Measurements from ENCODE around the gene EFR3B. TPM values are rescaled to one million over a fixed set of nuclear protein-coding genes. Genes with fewer than 3 reads are reported as not detected.

The EFR3B gene
- total RNA-seq, 1 donor from 2014 or later, result 1.5 TPM

DNA sequence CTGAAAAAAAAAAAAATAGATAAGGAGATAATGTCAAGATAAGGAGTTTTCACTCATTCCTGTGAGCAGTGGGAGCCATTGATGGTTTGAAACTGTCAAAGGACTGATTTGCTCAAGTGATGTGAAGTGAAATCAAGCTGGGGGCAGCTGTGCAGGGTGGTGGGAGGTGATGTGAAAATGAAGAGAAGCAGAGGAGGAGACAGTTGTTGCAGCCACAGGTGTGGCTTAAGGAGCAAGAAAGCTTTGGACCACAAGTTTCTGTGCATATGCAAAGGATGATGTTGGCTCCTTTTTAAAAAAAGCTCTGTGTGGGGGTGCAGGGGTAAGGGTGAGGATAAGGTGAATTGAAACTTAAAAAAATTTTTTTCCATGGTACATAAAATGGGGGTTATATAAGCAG lies 8.3 kb downstream of the EFR3B start:
- H3K9me3 ChIP-seq, result no peaks in the 10 kb centered on the region
- H3K27me3 ChIP-seq, result no peaks in the 10 kb centered on the region
- H3K27ac ChIP-seq, result no peak overlapping the region
- no peak for DNase-seq (ENCODE audit: extremely low spot score in 2 of 2)
- intact Hi-C loops (cut with DNase I), result no loop called here
- no peaks in the 10 kb centered on the region for H3K36me3 ChIP-seq
- TF ChIP-seq POLR2AphosphoS5 (IDR thresholded peaks at IDR 0.05; ENCODE audit: insufficient read depth in 1 of 2, low read depth in 1 of 2), result no peak
- TF ChIP-seq POLR2A (IDR thresholded peaks at IDR 0.05), result no peak
- TF ChIP-seq, protein P1, sequence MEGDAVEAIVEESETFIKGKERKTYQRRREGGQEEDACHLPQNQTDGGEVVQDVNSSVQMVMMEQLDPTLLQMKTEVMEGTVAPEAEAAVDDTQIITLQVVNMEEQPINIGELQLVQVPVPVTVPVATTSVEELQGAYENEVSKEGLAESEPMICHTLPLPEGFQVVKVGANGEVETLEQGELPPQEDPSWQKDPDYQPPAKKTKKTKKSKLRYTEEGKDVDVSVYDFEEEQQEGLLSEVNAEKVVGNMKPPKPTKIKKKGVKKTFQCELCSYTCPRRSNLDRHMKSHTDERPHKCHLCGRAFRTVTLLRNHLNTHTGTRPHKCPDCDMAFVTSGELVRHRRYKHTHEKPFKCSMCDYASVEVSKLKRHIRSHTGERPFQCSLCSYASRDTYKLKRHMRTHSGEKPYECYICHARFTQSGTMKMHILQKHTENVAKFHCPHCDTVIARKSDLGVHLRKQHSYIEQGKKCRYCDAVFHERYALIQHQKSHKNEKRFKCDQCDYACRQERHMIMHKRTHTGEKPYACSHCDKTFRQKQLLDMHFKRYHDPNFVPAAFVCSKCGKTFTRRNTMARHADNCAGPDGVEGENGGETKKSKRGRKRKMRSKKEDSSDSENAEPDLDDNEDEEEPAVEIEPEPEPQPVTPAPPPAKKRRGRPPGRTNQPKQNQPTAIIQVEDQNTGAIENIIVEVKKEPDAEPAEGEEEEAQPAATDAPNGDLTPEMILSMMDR (IDR thresholded peaks at IDR 0.05), result no peak
- no peak overlapping the region for H3K4me3 ChIP-seq
- no peaks in the 10 kb centered on the region for H3K4me1 ChIP-seq

DNA sequence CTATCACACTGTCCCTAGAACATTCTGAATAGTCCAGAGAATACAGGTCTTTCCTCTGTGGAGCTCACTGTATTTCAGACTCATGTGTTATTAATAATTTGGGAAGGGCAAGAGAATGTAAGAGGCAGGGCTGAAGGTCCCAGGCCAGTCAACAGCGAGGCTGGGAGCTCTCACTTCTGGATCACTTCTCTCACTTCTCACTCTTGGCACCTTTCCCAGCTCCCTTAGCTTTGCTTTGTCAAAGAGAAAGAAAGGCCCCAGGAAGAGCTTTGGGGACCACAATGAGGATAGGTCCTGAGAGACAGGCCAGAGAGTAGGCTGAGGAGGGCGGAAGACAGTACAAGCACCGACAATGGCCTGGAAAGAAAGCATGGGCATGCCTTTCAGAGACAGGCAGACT lies 11.2 kb downstream of the EFR3B start:
- intact Hi-C loops (cut with DNase I), result no loop called here
- no peak for DNase-seq (ENCODE audit: extremely low spot score in 2 of 2)
- no peaks in the 10 kb centered on the region for H3K4me1 ChIP-seq
- TF ChIP-seq POLR2AphosphoS5 (IDR thresholded peaks at IDR 0.05; ENCODE audit: insufficient read depth in 1 of 2, low read depth in 1 of 2) (no peak), POLR2A (IDR thresholded peaks at IDR 0.05) (no peak)
- TF ChIP-seq, protein P1 (IDR thresholded peaks at IDR 0.05), result no peak
- H3K27me3 ChIP-seq, result no peaks in the 10 kb centered on the region
- no peak overlapping the region for H3K27ac ChIP-seq
- H3K9me3 ChIP-seq, result no peaks in the 10 kb centered on the region
- no peaks in the 10 kb centered on the region for H3K36me3 ChIP-seq
- H3K4me3 ChIP-seq, result no peak overlapping the region

DNA sequence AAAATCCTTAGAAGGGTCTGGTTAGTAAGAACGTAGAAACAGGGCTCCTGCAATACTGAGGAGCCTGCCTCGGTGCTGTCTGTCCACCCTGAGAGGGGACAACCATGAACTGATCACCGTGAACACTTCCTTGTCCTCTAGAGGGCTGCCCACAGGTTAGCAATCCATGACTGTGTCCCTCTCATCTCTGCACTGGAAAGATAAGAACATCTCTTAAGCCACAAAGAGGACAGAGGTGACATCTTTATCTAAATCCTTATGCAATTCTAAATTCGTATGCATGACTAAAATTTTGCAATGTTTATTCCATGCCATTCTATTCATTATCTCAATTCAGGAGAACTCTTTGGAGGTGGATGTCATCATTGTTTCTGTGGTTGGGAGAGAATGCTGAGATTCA lies 12.8 kb downstream of the EFR3B start:
- H3K4me3 ChIP-seq, result no peak overlapping the region
- intact Hi-C loops (cut with DNase I), result no loop called here
- no peak for TF ChIP-seq POLR2AphosphoS5 (IDR thresholded peaks at IDR 0.05; ENCODE audit: insufficient read depth in 1 of 2, low read depth in 1 of 2)
- TF ChIP-seq, protein P1 (IDR thresholded peaks at IDR 0.05), result no peak
- no peak for TF ChIP-seq POLR2A (IDR thresholded peaks at IDR 0.05)
- no peaks in the 10 kb centered on the region for H3K4me1 ChIP-seq
- H3K36me3 ChIP-seq, result no peaks in the 10 kb centered on the region
- no peak for DNase-seq (ENCODE audit: extremely low spot score in 2 of 2)
- no peaks in the 10 kb centered on the region for H3K27me3 ChIP-seq
- no peak overlapping the region for H3K27ac ChIP-seq
- no peaks in the 10 kb centered on the region for H3K9me3 ChIP-seq

DNA sequence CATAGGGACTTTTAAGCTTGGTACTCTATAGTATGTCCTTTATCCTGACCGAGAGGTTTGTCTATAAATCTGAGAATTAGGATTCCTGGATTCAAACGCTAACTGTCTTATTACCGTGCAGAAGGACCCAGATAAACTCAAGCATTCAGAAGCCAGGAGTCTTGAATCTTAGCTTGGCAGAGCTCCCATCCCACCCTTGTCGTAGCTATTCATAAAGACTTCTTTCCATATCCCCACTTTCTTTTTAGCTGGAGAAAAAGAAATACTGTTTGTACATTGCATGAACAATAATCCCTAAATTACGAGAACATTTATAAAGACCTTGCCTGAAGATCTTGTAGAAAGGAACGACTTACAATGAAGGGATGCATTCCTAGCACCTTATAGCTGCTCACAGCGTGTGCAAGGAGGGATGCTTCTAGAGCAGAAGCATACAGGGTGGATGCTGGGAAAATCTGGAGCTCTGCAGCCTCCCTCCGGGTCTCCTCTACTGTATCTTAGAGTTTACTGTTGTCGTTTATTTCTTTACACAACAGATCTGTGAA lies 13.6 kb downstream of the EFR3B start:
- no peak overlapping the region for H3K27ac ChIP-seq
- TF ChIP-seq, protein P1 (IDR thresholded peaks at IDR 0.05), result no peak
- TF ChIP-seq POLR2A (IDR thresholded peaks at IDR 0.05) (no peak), POLR2AphosphoS5 (IDR thresholded peaks at IDR 0.05; ENCODE audit: insufficient read depth in 1 of 2, low read depth in 1 of 2) (no peak)
- no peaks in the 10 kb centered on the region for H3K36me3 ChIP-seq
- intact Hi-C loops (cut with DNase I), result no loop called here
- H3K27me3 ChIP-seq, result no peaks in the 10 kb centered on the region
- H3K4me1 ChIP-seq, result no peaks in the 10 kb centered on the region
- H3K9me3 ChIP-seq, result no peaks in the 10 kb centered on the region
- DNase-seq (ENCODE audit: extremely low spot score in 2 of 2), result no peak
- no peak overlapping the region for H3K4me3 ChIP-seq

DNA sequence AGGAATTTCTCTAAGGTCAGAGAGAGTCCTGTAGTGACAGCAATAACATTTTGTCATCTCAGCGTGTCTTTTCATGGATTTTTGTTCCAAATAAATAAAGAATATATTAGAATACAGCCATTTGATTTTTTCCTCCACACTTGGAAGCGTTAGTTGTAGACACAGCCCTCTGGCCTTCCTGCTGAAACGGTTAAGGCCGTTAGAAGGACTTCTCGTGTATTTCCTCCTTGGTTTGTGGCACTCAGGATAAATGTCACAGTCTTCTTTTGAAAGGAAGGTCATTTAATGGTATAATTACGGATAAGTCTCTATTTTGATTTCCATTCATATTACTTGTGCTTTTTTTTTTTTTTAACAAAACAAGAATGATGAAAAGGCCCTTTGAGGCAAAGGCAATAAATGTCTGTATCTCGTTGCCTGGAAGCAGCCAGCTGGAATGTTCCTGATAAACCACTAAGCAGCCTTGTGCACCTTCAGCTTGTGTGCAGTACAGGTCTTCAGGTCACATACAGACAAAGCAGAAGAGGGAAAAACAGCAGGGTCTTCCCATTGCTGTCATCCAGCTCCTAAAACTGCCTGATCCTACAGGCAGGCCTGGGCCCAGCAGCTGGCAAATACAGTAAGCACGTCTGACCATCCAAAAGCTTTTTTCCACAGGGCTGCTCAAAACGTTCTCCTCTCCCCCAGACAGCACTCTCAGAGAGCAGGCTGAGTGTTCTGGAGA lies 14.4 kb downstream of the EFR3B start:
- Histone ChIP-seq H3K4me1 (no peaks in the 10 kb centered on the region), H3K4me3 (no peak overlapping the region), H3K27me3 (no peaks in the 10 kb centered on the region), H3K27ac (no peak overlapping the region), H3K9me3 (no peaks in the 10 kb centered on the region), H3K36me3 (no peaks in the 10 kb centered on the region)
- DNase-seq (ENCODE audit: extremely low spot score in 2 of 2), result no peak
- no peak for TF ChIP-seq POLR2AphosphoS5 (IDR thresholded peaks at IDR 0.05; ENCODE audit: insufficient read depth in 1 of 2, low read depth in 1 of 2)
- TF ChIP-seq, protein P1 (IDR thresholded peaks at IDR 0.05), result no peak
- no peak for TF ChIP-seq POLR2A (IDR thresholded peaks at IDR 0.05)
- intact Hi-C loops (cut with DNase I), result no loop called here
